GM21717 (cell line): ENCODE results near the gene USHBP1.

Experiments
- ATAC-seq: cut with Tn5 transposase; IDR thresholded peaks from one replicate; pipeline ENCODE4 v1.9.1; 2021; ENCODE audit warnings: mild to moderate bottlenecking, moderate library complexity; ENCODE audit not compliant: unreplicated experiment

USHBP1 gene

GRCh38 chr19:17264641-17264979 lies at the start of gene USHBP1:
USHBP1 (minus strand) TSS chr19:17264745; CDS start chr19:17264299, 446 bp downstream.
- no peak for ATAC-seq

- ATAC-seq: no peak
These were observed 49.6 kb upstream of the USHBP1 start for GRCh38 chr19:17314007-17314593.

GRCh38 chr19:17312189-17313113 lies 47.9 kb upstream of the USHBP1 start:
- ATAC-seq: no peak

- ATAC-seq: no peak
These were observed 47.1 kb upstream of the USHBP1 start for GRCh38 chr19:17311455-17312188.

GRCh38 chr19:17309965-17310461 lies 45.5 kb upstream of the USHBP1 start:
- no peak for ATAC-seq

GRCh38 chr19:17309198-17309964 lies 44.8 kb upstream of the USHBP1 start, which contains the start of gene DDA1:
DDA1 (plus strand) TSS chr19:17309563; CDS start chr19:17309655, 92 bp downstream.
- ATAC-seq: peak; percentile 50

- ATAC-seq: no peak
These were observed 43.4 kb upstream of the USHBP1 start for GRCh38 chr19:17307876-17308377.

GRCh38 chr19:17306285-17306714 lies 41.8 kb upstream of the USHBP1 start:
- ATAC-seq: no peak

- peak; percentile 46 for ATAC-seq
These were observed 41.2 kb upstream of the USHBP1 start, which contains the start of gene MRPL34 for GRCh38 chr19:17305517-17306284. MRPL34 (plus strand) TSS chr19:17305872; CDS start chr19:17305893, 21 bp downstream.

GRCh38 chr19:17305216-17305516 lies 40.6 kb upstream of the USHBP1 start:
- no peak for ATAC-seq

- no peak for ATAC-seq
These were observed 40.1 kb upstream of the USHBP1 start for GRCh38 chr19:17304386-17305215.

GRCh38 chr19:17303940-17304267 lies 39.4 kb upstream of the USHBP1 start:
- ATAC-seq: no peak

GRCh38 chr19:17303167-17303939 lies 38.8 kb upstream of the USHBP1 start, which contains the start of gene ABHD8:
ABHD8 (minus strand) TSS chr19:17303425; CDS start chr19:17301616, 1,809 bp downstream.
- peak; percentile 44 for ATAC-seq

- no peak for ATAC-seq
These were observed 38.0 kb upstream of the USHBP1 start for GRCh38 chr19:17302391-17303166.

- ATAC-seq: no peak
These were observed 36.6 kb upstream of the USHBP1 start for GRCh38 chr19:17300992-17301619.

- ATAC-seq: no peak
These were observed 32.4 kb upstream of the USHBP1 start for GRCh38 chr19:17296976-17297375.

- no peak for ATAC-seq
These were observed 31.7 kb upstream of the USHBP1 start for GRCh38 chr19:17296273-17296672.
